OCI-LY7 (cell line): Measurements from ENCODE around the gene ACADSB. TPM values are rescaled to one million over a fixed set of nuclear protein-coding genes. Genes with fewer than 3 reads are reported as not detected.

Experiments used
- BruUV-seq: library from RNA; stranded (reverse); fragments of 400-500 nt; replicated peaks from 2 replicates; lab custom pipeline; 2021; lab: Mats Ljungman, UMichigan
- CTCF ChIA-PET: fragments of 300-600 bp; sonication (Branson Sonifier 250); formaldehyde crosslinking; loops from one replicate; lab custom pipeline; 2022; ENCODE audit warnings: antibody characterized with exemption; ENCODE audit not compliant: unreplicated experiment; lab: Charles Lee
- POLR2A ChIA-PET: fragments of 300-600 bp; sonication (Branson Sonifier 250); formaldehyde crosslinking; loops from one replicate; lab custom pipeline; 2022; ENCODE audit warnings: antibody characterized with exemption; lab: Charles Lee
- DNase-seq: peaks from one replicate; pipeline ENCODE4 v3.0.0-alpha.2; 2015; ENCODE audit warnings: low spot score
- H2AFZ ChIP-seq: fragments of 200-600 bp; sonication (generic), shearing (Covaris generic); 2 replicates; pipeline ENCODE4 v1.6.1; 2014; ENCODE audit warnings: mild to moderate bottlenecking, antibody characterized with exemption, low read length, moderate library complexity
- H3K27ac ChIP-seq: fragments of 200-600 bp; sonication (generic); 2 replicates; pipeline ENCODE4 v1.5.1; 2014; ENCODE audit warnings: mixed run types, low read depth, mild to moderate bottlenecking, moderate library complexity, low read length, inconsistent platforms; ENCODE audit not compliant: poor library complexity, severe bottlenecking
- H3K36me3 ChIP-seq: fragments of 200-600 bp; sonication (generic); 2 replicates; pipeline ENCODE4 v1.6.1; 2014; ENCODE audit warnings: mild to moderate bottlenecking, antibody characterized with exemption, low read length, moderate library complexity, mixed read lengths; ENCODE audit not compliant: insufficient read depth
- H3K4me1 ChIP-seq: fragments of 200-600 bp; sonication (generic); 2 replicates; pipeline ENCODE4 v1.5.1; 2014; ENCODE audit warnings: mild to moderate bottlenecking, low read length; ENCODE audit not compliant: insufficient read depth, poor library complexity, severe bottlenecking
- H3K4me2 ChIP-seq: fragments of 200-600 bp; sonication (generic); 2 replicates; pipeline ENCODE4 v1.6.1; 2014; ENCODE audit warnings: mild to moderate bottlenecking, low read length
- H3K4me3 ChIP-seq: fragments of 200-600 bp; sonication (generic); 2 replicates; pipeline ENCODE4 v1.5.1; 2014; ENCODE audit warnings: mild to moderate bottlenecking, low read depth, low read length; ENCODE audit not compliant: poor library complexity, severe bottlenecking
- H3K79me2 ChIP-seq: fragments of 200-600 bp; sonication (generic); 2 replicates; pipeline ENCODE4 v1.6.1; 2016; ENCODE audit warnings: low read depth, mild to moderate bottlenecking, low read length, moderate library complexity, mixed read lengths; ENCODE audit not compliant: insufficient read depth
- H3K9me2 ChIP-seq: fragments of 200-600 bp; sonication (generic); 2 replicates; pipeline ENCODE4 v1.6.1; 2016; ENCODE audit warnings: mild to moderate bottlenecking, low read length, mixed read lengths; ENCODE audit not compliant: insufficient read depth
- H3K9me3 ChIP-seq: fragments of 200-600 bp; sonication (generic); 2 replicates; pipeline ENCODE4 v1.6.1; 2014; ENCODE audit warnings: mild to moderate bottlenecking, mixed run types, low read length, mixed read lengths
- H4K20me1 ChIP-seq: fragments of 200-600 bp; sonication (generic); 2 replicates; pipeline ENCODE4 v1.6.1; 2014; ENCODE audit warnings: mild to moderate bottlenecking, antibody characterized with exemption, low read length, moderate library complexity, mixed read lengths; ENCODE audit not compliant: insufficient read depth
- CTCF ChIP-seq: fragments of 200-600 bp; sonication (generic); conservative IDR thresholded peaks from 2 replicates; pipeline ENCODE4 v1.5.1; 2014; ENCODE audit warnings: mild to moderate bottlenecking, antibody characterized with exemption, low read length, moderate library complexity, mixed read lengths
- EZH2phosphoT487 ChIP-seq: fragments of 200-600 bp; sonication (generic); IDR thresholded peaks from 2 replicates; pipeline ENCODE4 v1.6.1; 2018; ENCODE audit warnings: low read depth, borderline replicate concordance, mild to moderate bottlenecking, mixed run types, antibody characterized with exemption, low read length, moderate library complexity, mixed read lengths
- intact Hi-C: fragments of 100-400 bp; cut with micrococcal nuclease; formaldehyde crosslinking; loops from one replicate; pipeline ENCODE4 v1.10.0; 2022; ENCODE audit not compliant: unreplicated experiment
- total RNA-seq, 2 experiments: library from RNA; depleted of rRNA in 1 of 2; stranded (reverse); fragments of >200 nt in 1 of 2; shearing (Covaris generic) in 1 of 2; gene quantifications; 2 replicates each; pipeline ENCODE4 v1.2.3, GENCODE V29; 2014 to 2022

Gene ACADSB
- total RNA-seq, 2 experiments from 2014 or later, result 3.7 to 14.7 TPM

DNA sequence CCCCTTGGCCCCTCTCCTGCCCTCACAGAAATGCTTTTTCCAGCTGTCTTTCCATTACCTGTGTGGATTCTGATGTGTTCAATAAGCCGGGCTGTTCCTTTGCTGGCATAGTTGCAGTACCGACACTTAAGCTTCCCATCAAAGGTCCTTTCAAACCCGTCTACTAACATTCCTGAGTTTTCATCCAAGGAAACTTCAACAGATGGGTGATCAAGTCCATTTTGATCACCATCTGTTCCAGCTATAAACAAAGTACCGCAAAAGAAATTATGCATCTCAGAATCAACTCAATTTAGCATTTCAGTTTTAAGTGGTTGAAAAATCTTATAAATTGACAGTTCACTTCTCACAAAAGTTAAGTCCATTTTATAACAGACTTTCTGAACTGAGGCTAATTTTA, 12.9 kb upstream of the ACADSB start:
- intact Hi-C loops, result no loop called here
- Histone ChIP-seq H4K20me1 (no peaks in the 10 kb centered on the region), H3K79me2 (peaks cover 19% of the 10 kb centered on the region; the same call in 1 of the 2 replicates), H2AFZ (no peak overlapping the region), H3K4me2 (no peak overlapping the region), H3K4me1 (peaks cover 14% of the 10 kb centered on the region), H3K9me3 (no peaks in the 10 kb centered on the region), H3K36me3 (peaks cover 85% of the 10 kb centered on the region), H3K27ac (no peak overlapping the region), H3K4me3 (no peak overlapping the region), H3K9me2 (no peaks in the 10 kb centered on the region)
- TF ChIP-seq EZH2phosphoT487 (no peak), CTCF (no peak)
- CTCF ChIA-PET, result no interaction called here
- POLR2A ChIA-PET, result interaction anchor here (0.6 to 1.3 kb wide), 2 partner anchors 12 to 408 kb away, joined by 3 read pairs; no protein-coding TSS in a partner anchor
- no TSS peak for BruUV-seq
- no peak for DNase-seq

GRCh38 chr10:122997864-122998263, 10.9 kb upstream of the ACADSB start:
- TF ChIP-seq CTCF (no peak), EZH2phosphoT487 (no peak)
- Histone ChIP-seq H3K4me1 (peaks cover 9% of the 10 kb centered on the region), H3K36me3 (peaks cover 82% of the 10 kb centered on the region), H2AFZ (no peak overlapping the region), H4K20me1 (no peaks in the 10 kb centered on the region), H3K9me2 (no peaks in the 10 kb centered on the region), H3K79me2 (peaks cover 22% of the 10 kb centered on the region; the same call in 1 of the 2 replicates), H3K9me3 (no peaks in the 10 kb centered on the region), H3K4me3 (no peak overlapping the region), H3K27ac (no peak overlapping the region), H3K4me2 (no peak overlapping the region)
- no TSS peak for BruUV-seq
- DNase-seq, result no peak
- ChIA-PET POLR2A (interaction anchor here (0.6 to 1.7 kb wide), 3 partner anchors 10 to 33 kb away, joined by 3 to 6 read pairs (median 3); no protein-coding TSS in a partner anchor), CTCF (interaction anchor here (0.6 kb wide), 1 partner anchor 643 kb away, joined by 3 read pairs; no protein-coding TSS in a partner anchor)
- intact Hi-C loops, result no loop called here

DNA sequence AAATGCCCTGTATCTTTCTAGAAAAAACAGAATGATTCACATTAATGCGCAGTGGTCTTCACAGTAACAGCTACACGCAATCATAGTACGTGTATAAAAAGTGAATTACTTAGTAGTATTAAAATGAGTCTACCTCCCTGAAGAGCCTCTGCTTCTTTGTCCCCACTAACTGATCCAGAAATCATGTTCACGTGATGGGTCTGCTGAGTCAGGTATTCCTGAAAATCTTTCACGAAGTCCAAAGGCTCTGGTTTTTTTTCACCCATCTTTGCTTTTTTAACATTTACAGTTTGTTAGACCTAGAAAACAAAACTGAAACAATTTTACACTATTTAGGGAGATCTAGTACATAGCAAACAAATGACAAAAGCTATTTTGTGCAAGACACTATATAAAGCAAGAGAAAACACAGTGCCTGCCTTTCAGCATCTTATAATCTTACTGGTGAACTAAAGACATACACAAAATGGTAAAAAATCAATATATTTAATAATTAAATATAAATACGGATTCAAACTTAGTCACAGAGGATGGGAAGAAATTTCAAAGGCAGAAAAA, 10.4 kb upstream of the ACADSB start:
- Histone ChIP-seq H3K9me3 (no peaks in the 10 kb centered on the region), H3K4me2 (no peak overlapping the region), H3K79me2 (peaks cover 27% of the 10 kb centered on the region), H2AFZ (no peak overlapping the region), H3K4me1 (peaks cover 9% of the 10 kb centered on the region), H3K4me3 (no peak overlapping the region), H3K27ac (no peak overlapping the region), H4K20me1 (no peaks in the 10 kb centered on the region), H3K36me3 (peaks cover 79% of the 10 kb centered on the region), H3K9me2 (no peaks in the 10 kb centered on the region)
- POLR2A ChIA-PET, result interaction anchor here (1.0 to 1.7 kb wide), 4 partner anchors 7 to 15 kb away, joined by 3 to 4 read pairs (median 3); no protein-coding TSS in a partner anchor
- DNase-seq, result no peak
- no TSS peak for BruUV-seq
- CTCF ChIA-PET, result no interaction called here
- TF ChIP-seq EZH2phosphoT487 (no peak), CTCF (no peak)
- intact Hi-C loops, result no loop called here
